CD4-positive, alpha-beta T cell treated with Interleukin-6 at 100 ng/mL for 8 hours (primary cell): ENCODE results near the gene PMVK.
A peak's percentile ranks its signal among the peaks of the same experiment; 100 is the strongest.
"Not testable (repeated sequence)": the region's sequence is repeated elsewhere in the genome, so short reads cannot be mapped to it uniquely, and the experiment has no call there.

Source experiments
- DNase-seq: peaks from one replicate; pipeline ENCODE4 v3.0.0-alpha.2; 2020; ENCODE audit warnings: mixed read lengths, low spot score

PMVK gene

GRCh38 chr1:154936555-154937084, at the start of gene PMVK:
PMVK (minus strand) TSS chr1:154936719; CDS start chr1:154936685, 34 bp downstream.
- DNase-seq, result peak; percentile 95

- no peak for DNase-seq
These were observed 47.4 kb upstream of the PMVK start for GRCh38 chr1:154983776-154984466.

- DNase-seq, result peak; percentile 98
These were observed 46.6 kb upstream of the PMVK start, which contains the start of gene FLAD1 for GRCh38 chr1:154982897-154983648. FLAD1 (plus strand) TSS chr1:154983344; CDS start chr1:154983695, 351 bp downstream.

GRCh38 chr1:154982341-154982740, 45.8 kb upstream of the PMVK start:
- no peak for DNase-seq

- no peak for DNase-seq
These were observed 41.8 kb upstream of the PMVK start for GRCh38 chr1:154978360-154978759.

GRCh38 chr1:154977762-154978161, 41.2 kb upstream of the PMVK start:
- not testable (repeated sequence) for DNase-seq

GRCh38 chr1:154975409-154976059, 39.0 kb upstream of the PMVK start:
- peak; percentile 40 for DNase-seq

- peak; percentile 96 for DNase-seq
These were observed 38.4 kb upstream of the PMVK start for GRCh38 chr1:154974808-154975408.

GRCh38 chr1:154974102-154974807, 37.7 kb upstream of the PMVK start, which contains the start of gene CKS1B:
CKS1B (plus strand) TSS chr1:154974681; CDS start chr1:154974746, 65 bp downstream.
- DNase-seq, result peak; percentile 98

- DNase-seq, result peak; percentile 88
These were observed 37.0 kb upstream of the PMVK start for GRCh38 chr1:154973344-154974101.

- DNase-seq, result no peak
These were observed 36.2 kb upstream of the PMVK start for GRCh38 chr1:154972517-154973343.

GRCh38 chr1:154972213-154972516, 35.6 kb upstream of the PMVK start:
- DNase-seq, result no peak

GRCh38 chr1:154971341-154971998, 35.0 kb upstream of the PMVK start:
- DNase-seq, result no peak

- no peak for DNase-seq
These were observed 34.3 kb upstream of the PMVK start, which contains the start of gene SHC1 for GRCh38 chr1:154970631-154971340. SHC1 (minus strand) TSS chr1:154970747; CDS start chr1:154970526, 221 bp downstream.

GRCh38 chr1:154969860-154970452, 33.4 kb upstream of the PMVK start:
- no peak for DNase-seq

GRCh38 chr1:154969246-154969645, 32.7 kb upstream of the PMVK start:
- DNase-seq, result no peak

- no peak for DNase-seq
These were observed 32.2 kb upstream of the PMVK start for GRCh38 chr1:154968731-154969130.

- DNase-seq, result no peak
These were observed 30.9 kb upstream of the PMVK start for GRCh38 chr1:154967331-154967950.
